ENCODE results near the gene REXO4.
"Not testable (repeated sequence)": the region's sequence is repeated elsewhere in the genome, so short reads cannot be mapped to it uniquely, and the experiment has no call there.

Gene REXO4

DNA sequence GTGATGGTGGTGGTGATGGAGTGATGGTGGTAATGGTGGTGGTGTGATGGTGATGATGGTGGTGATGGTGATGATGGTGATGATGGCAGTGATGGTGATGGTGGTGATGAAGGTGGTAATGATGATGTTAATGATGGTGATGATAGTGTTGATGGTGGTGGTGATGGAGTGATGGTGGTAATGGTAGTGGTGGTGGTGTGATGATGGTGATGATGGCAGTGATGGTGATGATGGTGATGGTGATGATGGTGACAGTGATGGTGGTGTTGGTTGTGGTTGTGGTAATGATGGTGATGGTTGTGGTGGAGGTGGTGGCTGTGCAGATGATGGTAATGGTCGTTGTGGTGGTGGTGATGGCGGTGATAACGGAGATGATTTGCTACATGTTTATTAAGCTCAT lies 34.4 kb downstream of the REXO4 start:
- H3K4me3 ChIP-seq (ENCODE audit: low read length): no peak overlapping the region
- no peak for TF ChIP-seq CTCF (IDR thresholded peaks at IDR 0.05; ENCODE audit: insufficient read depth, low read depth, low read length, missing control alignments)

DNA sequence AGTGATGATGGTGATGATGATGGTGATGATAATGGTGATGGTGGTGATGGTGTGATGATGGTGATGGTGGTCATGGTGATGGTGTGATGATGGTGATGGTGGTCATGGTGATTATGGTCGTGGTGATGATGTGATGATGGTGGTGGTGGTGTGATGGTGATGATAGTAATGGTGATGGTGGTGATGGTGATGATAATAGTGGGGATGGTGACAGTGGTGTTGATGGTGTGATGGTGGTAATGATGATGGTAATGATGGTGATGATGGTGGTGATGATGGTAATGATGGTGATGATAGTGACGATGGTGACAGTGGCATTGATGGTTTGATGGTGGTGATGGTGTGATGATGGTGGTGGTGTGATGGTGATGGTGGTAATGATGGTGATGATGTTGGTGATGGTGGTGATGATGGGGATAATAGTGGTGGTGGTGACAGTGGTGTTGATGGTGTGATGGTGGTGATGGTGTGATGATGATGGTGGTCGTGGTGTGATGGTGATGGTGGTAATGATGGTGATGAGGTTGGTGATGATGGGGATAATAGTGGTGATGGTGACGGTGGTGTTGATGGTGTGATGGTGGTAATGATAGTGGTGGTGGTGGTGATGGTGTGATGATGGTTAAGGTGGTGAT lies 35.2 kb downstream of the REXO4 start:
- no peak for TF ChIP-seq CTCF (IDR thresholded peaks at IDR 0.05; ENCODE audit: insufficient read depth, low read depth, low read length, missing control alignments)
- no peak overlapping the region for H3K4me3 ChIP-seq (ENCODE audit: low read length)
- DNase-seq (ENCODE audit: low read depth): no peak

More for the DNA sequence above, 34.4 kb downstream of the REXO4 start:
- no peak for DNase-seq (ENCODE audit: low read depth)

DNA sequence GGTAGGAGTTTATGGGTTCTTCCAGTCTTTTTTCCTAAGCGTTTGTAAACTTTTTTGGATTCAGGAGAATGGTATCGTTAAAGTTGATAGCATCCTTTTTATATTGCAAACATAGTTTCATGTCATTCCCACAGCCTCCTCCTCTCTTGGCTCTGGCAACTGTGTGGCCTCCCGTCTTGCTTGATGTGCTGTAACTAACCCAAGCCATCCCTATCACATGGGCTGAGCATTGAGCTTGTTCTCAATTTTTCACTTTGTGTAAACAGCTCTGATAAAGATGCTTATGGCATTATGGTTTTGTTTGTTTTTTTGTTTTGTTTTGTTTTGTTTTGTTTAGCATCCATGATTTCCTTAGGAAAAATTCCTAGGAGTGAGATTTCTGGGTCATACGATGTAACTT lies 37.1 kb downstream of the REXO4 start:
- DNase-seq (ENCODE audit: low read depth): no peak
- no peak overlapping the region for H3K4me3 ChIP-seq (ENCODE audit: low read length)
- no peak for TF ChIP-seq CTCF (IDR thresholded peaks at IDR 0.05; ENCODE audit: insufficient read depth, low read depth, low read length, missing control alignments)

GRCh38 chr9:133379153-133380086 lies 38.4 kb downstream of the REXO4 start:
- DNase-seq (ENCODE audit: low read depth): no peak
- TF ChIP-seq CTCF (IDR thresholded peaks at IDR 0.05; ENCODE audit: insufficient read depth, low read depth, low read length, missing control alignments): no peak
- no peak overlapping the region for H3K4me3 ChIP-seq (ENCODE audit: low read length)

- no peak for DNase-seq (ENCODE audit: low read depth)
Measured at GRCh38 chr9:133378408-133378962, 39.3 kb downstream of the REXO4 start.

DNA sequence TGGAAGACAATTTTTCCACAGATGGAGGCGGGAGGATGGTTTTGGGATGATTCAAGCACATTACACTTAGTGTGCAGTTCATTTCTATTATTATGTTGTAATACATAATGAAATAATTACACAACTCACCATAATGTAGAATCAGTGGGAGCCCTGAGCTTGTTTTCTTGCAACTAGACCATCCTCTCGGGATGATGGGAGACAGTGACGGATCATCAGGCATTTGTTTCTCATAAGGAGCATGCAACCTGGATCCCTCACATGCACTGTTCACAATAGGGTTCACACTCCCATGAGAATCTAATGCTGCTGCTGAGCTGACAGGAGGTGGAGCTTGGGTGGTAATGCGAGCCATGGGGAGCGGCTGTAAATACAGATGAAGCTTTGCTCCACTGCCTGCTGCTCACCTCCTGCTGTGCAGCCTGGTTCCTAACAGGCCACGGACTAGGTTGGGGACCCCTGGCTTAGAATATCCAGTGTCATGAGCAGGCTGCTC lies 40.0 kb downstream of the REXO4 start:
- TF ChIP-seq CTCF (IDR thresholded peaks at IDR 0.05; ENCODE audit: insufficient read depth, low read depth, low read length, missing control alignments): no peak
- H3K4me3 ChIP-seq (ENCODE audit: low read length): no peak overlapping the region

More at GRCh38 chr9:133378408-133378962, 39.3 kb downstream of the REXO4 start:
- TF ChIP-seq CTCF (IDR thresholded peaks at IDR 0.05; ENCODE audit: insufficient read depth, low read depth, low read length, missing control alignments): no peak
- no peak overlapping the region for H3K4me3 ChIP-seq (ENCODE audit: low read length)

DNA sequence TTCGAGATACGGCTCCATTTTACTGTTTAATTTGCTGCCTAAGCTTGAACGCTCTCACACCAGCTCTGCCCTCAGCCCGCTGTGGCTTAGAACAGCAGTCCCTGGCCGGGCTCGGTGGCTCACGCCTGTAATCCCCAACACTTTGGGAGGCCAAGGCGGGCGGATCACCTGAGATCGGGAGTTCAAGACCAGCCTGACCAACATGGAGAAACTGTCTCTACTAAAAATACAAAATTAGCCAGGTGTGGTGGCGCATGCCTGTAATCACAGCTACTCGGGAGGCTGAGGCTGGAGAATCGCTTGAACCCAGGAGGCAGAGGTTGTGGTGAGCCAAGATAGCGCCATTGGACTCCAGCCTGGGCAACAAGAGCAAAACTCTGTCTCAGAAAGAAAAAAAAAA lies 40.5 kb downstream of the REXO4 start:
- not testable (repeated sequence) for DNase-seq (ENCODE audit: low read depth); H3K4me3 ChIP-seq (ENCODE audit: low read length)

More for the DNA sequence above, 40.0 kb downstream of the REXO4 start:
- peak; percentile 56 for DNase-seq (ENCODE audit: low read depth)

Measured in epithelial cell of esophagus (primary cell).